T-helper 9 cell (primary cell): ENCODE data around the gene MCTS1.
"Not testable (repeated sequence)": the region's sequence is repeated elsewhere in the genome, so short reads cannot be mapped to it uniquely, and the experiment has no call there.

Experiments
- DNase-seq: peaks from one replicate; pipeline ENCODE4 v3.0.0-alpha.2; 2020
- total RNA-seq, 2 donors: gene quantifications; one replicate each; lab custom pipeline; 2026; lab: John Stamatoyannopoulos, UW

MCTS1 gene, protein sequence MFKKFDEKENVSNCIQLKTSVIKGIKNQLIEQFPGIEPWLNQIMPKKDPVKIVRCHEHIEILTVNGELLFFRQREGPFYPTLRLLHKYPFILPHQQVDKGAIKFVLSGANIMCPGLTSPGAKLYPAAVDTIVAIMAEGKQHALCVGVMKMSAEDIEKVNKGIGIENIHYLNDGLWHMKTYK
- 13.0 to 30.2 reads per million in 2 donors for total RNA-seq

DNA sequence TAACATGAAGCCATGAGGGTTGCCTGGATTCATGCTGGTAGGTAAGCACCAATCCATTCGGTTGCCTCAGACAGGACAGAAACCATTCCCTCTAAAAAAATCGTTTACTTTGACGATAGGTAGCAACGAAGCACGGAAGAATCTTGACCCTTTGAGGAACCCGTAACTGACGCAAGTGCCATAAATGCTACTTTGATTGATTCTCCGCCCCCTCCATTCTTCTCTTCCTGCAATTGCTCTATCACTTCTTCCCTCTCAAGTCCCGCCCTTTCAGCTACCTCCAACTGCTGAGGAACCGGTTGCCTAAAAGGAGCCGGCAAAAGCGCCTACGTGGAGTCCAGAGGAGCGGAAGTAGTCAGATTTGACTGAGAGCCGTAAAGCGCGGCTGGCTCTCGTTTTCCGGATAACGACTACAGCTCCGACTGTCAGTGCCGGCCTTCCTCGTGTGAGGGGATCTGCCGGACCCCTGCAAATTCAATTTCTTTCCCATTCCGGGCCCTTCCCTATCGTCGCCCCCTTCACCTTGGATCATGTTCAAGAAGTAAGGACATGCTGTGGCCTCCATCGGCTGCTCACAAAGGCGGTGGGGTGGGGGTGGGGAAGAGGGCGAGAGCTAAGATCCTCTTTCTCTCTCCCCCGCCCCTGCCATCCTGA, at the start of gene MCTS1:
MCTS1 (plus strand) TSS at position 395 of the 654 bp plus-strand sequence; CDS start at position 531, 136 bp downstream.
- peak; percentile 63 for DNase-seq

DNA sequence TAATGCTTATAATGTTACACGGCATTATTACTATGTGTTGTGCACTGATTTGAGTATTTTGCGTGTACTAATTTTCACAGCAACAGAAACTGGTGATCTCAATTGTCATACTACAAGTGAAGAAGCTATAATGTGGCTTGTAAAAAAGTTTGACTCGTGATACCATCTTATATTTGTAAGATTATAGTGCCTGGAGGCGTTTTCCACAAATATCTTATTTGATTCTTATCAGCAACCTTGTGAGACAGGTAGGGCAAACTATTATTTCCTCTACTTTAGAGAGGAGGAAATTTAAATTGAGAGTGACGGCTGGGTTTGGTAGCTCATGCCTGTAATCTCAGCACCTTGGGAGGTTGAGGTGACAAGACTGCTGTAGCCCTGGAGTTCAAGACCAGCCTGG, 47.6 kb upstream of the MCTS1 start:
- DNase-seq, result no peak

DNA sequence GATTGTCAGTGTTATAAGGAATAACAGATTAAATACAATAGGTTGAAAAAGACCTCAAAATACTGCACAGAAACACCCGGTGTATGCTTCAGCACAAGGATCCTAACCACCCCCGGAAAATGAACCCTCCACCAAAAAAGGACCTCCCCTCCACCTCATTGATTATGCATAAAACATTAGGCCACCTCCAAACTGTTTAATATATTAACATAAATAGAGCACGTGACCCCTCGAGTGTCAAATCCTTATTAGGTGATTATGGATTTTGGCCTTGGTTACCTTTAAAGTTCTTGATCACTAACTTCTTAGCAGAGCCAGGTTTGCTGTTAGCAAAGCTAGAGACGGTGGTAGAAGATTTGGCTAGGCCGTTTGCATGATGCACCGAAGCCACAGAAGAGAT, 44.1 kb upstream of the MCTS1 start:
- no peak for DNase-seq

DNA sequence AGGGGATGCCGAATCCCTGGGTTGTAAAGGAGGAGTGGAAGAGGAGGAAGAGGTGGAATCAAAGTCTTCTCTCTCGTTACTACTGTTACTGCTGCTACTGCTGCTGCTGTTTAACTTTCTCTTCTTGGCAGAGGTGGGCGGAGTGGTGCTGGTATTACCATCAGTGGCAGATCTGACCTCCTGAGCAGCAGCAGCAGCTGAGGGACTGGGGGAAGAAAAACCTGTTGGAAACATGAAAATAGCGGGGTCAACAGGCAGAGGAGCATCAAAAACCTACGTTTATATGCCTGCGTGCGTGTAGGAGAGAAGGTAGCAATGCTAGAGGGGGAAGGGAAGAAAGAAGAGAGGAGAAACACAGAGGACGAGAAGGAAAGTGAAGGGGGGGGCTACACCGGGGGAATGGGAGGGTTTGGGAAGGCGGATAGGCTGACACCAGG, 43.5 kb upstream of the MCTS1 start:
- peak; percentile 1 for DNase-seq

DNA sequence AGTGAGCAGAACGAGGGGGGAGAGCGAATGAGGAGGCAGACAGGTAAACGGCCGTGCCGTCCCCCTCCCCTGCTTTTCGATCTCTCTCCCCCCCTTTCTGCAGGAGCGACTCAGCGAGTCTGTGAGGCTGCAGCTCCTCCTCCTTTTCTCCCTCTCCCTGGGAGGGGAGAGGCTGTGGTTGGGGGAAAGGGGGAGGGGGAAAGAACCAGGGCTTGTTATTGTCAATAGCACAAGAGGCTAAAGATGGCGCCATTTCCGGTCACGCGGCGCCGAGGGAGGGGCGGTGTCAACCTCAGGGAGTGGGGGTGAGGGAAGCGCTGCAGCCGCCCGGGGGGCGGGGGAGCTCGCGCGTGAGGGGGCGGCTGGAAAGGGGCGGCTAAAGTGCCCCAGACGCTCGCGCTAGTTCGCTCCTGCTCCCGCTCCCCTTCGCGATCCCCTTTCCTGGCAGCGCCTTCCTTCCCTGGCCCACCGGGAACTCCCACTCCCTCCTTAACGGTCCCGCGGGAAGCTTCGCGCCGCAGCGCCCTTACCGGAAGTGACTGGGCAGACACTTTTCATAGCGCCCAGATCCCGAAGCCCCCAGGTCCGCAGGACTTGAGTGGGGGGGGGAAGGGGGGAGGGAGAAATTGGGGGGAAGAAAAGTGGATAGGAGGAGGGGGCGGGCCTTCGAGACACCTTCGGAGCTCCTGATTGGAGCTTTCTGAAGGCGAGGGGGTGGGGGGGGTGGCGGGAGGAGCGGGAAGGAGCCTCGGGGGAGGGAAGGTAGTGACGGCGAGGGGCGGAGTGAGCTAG, 42.9 kb upstream of the MCTS1 start, which contains the start of gene CUL4B:
CUL4B (minus strand) TSS at position 121 of the 792 bp plus-strand sequence. CDS start 324 bp downstream, outside the sequence.
- peak; percentile 85 for DNase-seq

DNA sequence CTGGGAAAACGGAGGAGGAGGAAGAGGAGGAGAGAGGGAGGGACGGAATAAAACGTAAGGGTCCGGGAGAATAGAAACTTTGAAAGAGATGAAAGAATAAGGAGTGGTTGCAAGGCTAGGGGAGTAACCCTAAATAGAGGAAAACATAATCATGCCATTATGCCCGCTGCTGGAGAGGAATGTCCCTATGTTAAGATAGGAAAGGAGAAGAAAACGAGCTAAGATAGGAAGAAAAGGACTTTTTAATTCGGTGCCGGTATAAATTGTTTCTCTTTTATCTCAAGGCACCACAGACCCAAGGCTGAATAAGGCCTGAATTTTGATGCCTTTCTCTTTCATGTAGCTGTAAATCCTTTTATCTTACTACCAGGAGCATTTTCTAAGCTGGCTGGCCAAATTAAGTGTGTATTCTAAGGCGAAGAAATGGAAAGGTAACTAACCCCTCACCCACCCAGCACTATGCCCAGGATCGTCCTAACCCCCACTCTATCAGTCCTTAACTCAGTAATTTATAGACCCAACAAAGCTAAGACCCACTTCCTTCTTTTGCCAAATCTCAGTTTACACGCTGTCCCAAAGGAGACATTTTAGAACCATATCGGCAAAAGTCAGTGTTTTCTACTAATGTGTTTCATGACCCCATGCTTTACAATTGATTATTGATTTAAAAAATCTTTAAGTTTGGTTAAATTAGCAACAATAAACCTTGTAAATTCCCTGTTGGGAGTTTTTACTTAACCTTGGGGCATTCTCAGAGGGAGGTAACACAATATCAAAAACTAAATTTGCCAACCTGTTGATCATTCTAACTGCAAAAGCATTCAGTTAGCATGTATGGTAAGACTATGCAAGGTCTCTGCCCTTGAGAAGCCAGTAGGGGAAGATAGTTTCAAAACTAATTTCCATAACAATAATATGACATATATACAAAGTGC, 42.0 kb upstream of the MCTS1 start:
- no peak for DNase-seq

DNA sequence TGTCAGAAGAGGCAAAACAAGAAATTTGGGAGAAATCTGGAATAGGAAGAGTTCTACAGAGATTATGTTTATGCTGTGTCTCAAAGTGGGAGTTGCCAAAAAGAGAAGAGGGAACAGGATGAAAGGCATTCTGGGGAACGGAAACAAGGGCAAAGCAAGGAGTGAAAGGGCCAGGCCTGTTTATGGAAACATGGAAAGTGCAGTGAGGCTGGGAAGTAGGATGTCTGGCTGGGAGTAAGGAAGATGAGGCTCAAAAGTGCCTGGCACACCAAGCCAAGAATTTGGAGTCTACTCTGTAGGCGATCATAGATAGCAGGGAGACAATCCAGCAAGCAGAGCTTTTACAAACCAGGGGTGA, 41.4 kb upstream of the MCTS1 start:
- no peak for DNase-seq

DNA sequence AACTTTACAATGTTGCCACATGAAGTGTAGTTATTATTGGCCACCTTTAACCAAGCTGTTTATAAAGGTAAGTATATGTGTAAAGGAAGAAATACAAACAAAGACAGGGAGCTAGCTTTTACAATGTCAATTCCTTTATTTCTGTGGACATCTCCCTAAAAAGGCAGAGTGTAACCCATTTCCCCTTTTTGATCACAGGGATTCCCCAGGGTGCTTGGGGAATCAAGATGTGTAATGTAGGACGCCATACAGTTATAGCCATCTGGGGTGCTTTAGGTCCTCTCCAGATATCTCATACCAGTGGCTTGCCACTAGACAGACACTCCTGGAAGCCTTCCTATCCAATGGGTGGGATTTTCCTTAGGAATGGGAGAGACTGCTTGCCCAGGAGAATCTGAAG, 39.0 kb upstream of the MCTS1 start:
- DNase-seq, result no peak

DNA sequence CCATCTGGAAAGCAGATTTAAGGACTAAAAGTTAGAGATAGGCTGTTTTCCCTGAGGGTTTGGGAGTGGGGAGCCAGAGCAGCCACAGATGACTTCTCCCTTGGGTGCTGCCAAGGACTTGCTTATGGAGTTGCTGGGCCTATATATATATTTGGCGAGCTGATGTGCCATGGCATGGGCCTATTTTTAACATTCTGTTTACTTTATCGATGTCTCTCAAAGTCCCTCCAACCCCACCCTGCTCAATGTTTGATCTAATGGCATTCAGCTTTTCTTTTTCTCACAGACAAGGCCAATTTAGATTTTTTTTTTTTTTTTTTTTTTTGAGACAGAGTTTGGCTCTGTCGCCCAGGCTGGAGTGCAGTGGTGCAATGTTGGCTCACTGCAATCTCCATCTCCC, 37.1 kb upstream of the MCTS1 start:
- no peak for DNase-seq

DNA sequence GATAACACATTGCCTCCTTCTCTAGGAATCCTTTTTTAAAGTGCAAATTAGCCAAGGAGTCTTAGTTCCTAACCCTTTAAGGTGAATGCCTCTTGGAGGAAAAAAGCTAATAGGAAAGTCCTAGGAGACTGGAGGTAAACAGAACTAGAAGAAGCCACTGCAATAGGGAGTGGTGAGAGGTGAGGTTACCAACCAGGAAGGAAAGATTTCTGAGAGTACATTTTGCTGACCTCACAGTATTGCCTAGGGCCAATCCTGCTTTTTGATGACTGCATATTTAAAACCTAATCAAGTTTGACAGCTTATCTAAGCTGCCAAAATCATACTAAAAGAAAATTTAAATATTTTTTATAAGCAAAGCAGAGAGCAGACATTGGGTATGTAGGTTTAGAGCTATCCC, 35.9 kb upstream of the MCTS1 start:
- no peak for DNase-seq

DNA sequence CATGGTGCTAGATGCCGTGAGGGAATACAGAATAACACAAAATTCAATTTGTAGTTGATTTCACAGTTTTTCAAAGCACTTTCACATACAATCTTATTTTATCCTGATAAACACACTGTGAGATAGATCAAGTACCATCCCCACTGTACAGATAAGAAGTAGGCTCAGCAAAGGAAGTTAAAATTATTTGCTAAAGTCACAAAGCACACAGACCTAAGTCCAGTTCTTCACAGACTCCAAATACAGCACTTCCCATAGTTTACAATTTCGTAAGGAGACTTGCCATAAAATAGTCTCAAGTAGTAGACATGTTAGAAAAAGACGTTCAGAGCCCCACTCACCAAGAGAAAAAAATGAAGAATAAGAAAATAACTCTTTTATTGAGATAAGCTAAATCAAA, 35.3 kb upstream of the MCTS1 start:
- DNase-seq, result no peak

DNA sequence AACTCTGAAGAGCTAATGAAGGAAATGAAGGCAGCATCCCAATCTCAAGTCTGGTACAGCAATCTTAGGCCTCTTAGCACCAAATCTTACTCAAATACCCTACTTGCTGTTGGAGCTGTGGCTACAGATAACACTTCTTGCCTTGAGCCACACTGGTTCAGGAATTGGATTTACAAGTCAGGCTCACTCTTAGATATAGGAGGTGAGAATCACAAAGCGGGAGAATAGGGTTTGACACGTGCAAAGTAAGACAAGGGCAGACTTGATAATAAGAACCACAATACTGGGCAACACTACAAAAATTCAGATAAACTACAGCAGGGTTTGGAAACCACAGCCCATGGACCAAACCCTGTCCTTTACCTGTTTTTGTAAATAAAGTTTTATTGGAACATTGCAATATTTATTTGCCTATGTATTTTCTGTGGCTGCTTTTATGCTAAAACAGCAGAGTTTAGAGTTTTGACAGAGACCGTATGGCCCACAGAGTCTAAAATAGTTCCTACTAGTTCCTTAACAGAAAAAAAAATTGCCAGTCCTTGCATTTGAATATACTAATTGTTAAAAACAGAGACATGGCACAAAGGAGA, 33.8 kb upstream of the MCTS1 start:
- DNase-seq, result no peak

DNA sequence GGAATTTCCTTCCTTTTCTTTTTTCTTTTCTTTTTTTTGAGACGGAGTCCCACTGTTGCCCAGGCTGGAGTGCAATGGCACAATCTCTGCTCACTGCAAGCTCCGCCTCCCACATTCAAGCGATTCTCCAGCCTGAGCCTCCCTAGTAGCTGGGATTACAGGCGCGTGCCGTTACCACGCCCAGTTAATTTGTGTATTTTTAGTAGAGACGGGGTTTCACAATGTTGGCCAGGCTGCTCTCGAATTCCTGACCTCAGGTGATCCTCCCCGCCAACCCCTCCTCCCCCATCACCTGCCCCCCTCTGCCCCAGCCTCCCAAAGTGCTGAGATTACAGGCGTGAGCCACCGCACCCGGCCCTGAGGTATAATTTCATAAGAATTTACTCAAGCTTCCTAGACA, 30.1 kb upstream of the MCTS1 start:
- not testable (repeated sequence) for DNase-seq

DNA sequence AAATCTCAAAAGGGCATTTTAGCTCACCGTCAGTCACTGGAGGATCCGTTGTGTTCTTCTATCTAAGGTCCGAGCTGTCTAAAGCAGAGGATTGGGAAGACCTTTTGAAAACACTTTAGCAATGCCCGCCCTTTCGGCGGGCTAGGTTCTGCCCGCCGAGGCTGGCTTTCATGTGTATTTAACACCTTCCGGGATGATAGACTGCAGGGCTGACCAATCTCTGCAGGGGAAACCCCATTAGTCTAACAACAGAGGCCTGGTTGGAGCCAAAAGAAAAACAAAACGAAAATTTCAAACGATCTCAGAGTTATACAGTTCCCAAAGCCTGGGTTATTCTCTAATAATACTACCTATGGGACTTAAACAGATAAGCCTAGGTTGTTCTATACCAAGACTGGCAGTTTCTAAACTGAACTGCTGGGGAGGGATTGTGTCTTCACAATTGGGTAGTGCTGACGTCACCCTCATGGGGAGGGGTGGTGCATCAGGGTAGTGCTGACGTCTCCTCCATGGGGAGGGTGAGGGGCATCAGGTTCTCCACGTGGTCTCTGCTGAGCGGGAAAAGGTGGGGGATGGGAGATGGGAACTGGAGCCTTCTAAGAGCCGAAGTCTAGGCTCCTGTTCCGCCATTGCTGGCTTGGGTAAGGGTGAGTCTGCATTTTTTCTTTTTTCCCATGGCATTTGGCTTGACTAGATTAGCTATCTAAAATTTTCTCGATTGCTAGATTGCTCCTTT, 28.4 kb upstream of the MCTS1 start:
- DNase-seq, result no peak

DNA sequence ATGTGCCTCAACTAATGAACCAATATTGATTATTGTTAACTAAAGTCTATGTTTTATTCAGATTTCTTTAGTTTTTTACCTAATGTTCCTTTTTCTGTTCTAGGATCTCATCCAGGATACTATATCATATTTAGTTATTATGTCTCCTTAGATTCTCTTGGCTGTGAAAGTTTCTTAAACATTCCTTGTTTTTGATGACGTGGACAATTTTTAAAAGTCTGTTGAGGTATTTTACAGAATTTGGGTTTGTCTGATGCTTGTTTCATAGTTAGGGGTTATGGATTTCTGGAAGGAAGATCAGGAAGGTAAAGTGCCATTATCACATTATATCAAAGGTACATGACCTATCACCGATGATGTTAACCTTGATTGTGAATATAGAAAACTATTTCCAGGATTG, 18.2 kb upstream of the MCTS1 start:
- DNase-seq, result no peak

DNA sequence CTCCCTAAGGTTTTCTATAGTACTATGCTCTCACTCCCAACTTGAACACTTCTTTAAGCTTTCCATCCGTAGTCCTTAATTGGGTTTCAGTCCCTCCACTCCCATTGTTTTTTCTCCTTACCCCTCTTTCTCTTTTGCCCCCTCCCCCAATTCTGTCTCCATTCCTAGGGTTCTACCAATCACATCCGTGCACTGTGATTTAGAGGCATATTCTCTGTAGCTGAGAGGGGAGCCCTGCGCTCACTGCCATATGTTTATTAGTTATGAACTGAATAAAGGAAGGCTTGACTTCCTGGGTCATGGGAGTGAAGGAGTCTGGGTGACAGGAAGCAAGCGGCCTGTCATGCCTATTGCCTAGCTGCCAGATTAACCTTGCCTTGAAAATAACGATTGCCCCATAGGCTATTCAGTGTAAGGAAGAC, 471 bp downstream of the MCTS1 start:
- peak; percentile 5 for DNase-seq

DNA sequence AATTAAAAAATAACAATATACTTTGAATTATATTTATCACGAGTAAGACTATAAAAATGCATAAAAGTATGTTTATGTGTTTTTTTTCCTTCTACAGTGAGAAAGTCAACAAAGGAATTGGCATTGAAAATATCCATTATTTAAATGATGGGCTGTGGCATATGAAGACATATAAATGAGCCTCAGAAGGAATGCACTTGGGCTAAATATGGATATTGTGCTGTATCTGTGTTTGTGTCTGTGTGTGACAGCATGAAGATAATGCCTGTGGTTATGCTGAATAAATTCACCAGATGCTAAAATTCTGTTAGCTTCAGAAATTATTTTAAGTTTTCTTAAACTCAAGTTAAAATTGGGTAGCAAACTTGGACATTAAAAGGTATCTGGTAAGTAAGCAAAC, 8.2 kb downstream of the MCTS1 start:
- no peak for DNase-seq

DNA sequence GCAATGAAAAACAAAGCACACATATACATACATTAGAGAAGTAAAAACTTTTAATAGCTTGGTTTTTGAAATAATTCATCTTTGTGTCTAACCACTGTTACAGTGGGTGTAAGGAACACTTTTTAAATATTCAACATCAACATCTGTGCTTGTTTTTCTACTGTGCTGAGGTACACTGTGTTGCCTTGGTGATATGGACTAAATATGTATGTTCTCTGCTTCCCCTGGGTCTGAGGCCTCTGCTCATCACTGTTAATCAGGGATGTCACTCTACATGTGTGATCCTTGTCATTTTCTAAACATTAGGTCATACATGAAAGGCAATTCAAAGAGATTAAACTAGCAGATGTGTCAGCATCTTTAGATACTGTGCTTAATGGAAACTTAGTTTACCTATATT, 10.9 kb downstream of the MCTS1 start:
- no peak for DNase-seq

DNA sequence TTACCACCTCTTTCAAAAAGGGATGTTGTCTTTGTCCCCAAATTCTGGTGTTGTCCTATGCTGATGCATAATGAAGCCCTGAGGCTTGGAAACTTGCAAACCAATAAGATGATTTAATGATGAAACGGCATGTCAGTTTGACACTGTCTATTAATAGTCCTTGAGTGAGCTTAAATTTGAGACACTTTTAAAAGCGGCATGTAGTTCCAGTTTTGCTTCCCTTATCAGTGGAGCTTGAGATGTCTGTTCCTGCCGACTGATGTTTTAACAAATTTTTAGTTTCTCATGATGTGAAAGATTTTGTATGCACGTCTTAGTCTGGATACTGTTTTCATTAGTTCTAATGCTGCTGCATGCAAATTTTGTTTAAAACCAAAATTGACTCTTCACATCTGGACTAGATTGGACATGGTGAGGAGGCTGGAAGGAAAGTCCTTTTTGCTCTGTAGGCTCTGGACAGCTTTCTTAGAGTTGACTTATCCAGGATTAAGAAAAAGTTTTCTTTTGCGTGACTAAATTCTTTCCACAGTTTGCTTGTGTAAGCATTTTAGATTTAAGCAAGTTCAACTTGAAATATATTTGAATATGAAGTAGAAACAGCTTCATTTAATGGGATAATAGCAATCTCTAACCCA, 14.2 kb downstream of the MCTS1 start:
- no peak for DNase-seq

DNA sequence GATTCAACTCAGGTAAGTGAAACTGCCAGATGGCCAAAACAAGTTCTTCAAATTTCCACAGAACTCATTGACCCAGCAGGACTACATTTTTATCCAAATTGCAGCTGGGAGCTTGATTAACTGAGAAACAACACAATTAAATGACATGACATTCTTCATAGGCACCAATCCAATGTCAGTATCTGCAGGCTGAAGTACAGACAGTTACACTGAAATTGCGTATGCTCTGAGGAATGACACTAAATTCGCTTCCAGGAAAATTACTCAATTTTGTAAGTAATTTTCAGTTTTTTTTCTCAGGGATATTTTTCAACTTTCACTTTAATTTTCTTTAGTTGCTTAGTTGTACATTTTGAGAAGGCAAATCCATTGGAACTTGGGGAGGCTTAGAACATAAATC, 21.5 kb downstream of the MCTS1 start:
- no peak for DNase-seq
